K562 (cell line): ENCODE data around the gene CNTN5. TPM values are rescaled to one million over a fixed set of nuclear protein-coding genes. Genes with fewer than 3 reads are reported as not detected.

Source experiments
- ATAC-seq: fragments of 200-7000 bp; cut with Tn5 transposase; 3 replicates; pipeline ENCODE4 v1.9.1; 2020; ENCODE audit warnings: moderate library complexity
- BruUV-seq: library from RNA; stranded (reverse); fragments of 400-500 nt; replicated peaks from 2 replicates; lab custom pipeline; 2021; lab: Mats Ljungman, UMichigan
- CTCF ChIA-PET: fragments of 300-600 bp; formaldehyde crosslinking; extraction: SDS; loops from one replicate; lab custom pipeline; 2021; ENCODE audit warnings: low intra/inter-chr PET ratio; lab: Yijun Ruan, JAX
- POLR2A ChIA-PET: fragments of 300-600, 350-650 bp; sonication (Branson Sonifier 250); formaldehyde crosslinking; extraction: SDS; loops from one replicate; lab custom pipeline; 2021; ENCODE audit warnings: antibody characterized with exemption, inconsistent platforms; lab: Yijun Ruan, JAX
- DNase-seq, 4 experiments: peaks; one replicate each; pipeline versions ENCODE4 v3.0.0 to v3.0.0-alpha.2; 2011 to 2018; ENCODE audit warnings: low spot score in 3 of 4, mixed read lengths in 3 of 4; ENCODE audit errors: extremely low read depth in 1 of 4
- FAIRE-seq: peaks from 2 replicates; lab custom pipeline; 2011; peaks lifted over from hg19 to GRCh38; lab: Jason Lieb, UNC
- H2AFZ ChIP-seq: 2 replicates; pipeline ENCODE4 v1.6.0; 2011; ENCODE audit warnings: low read depth, low read length, control low read depth, inconsistent platforms
- H3K27ac ChIP-seq: fragments of 200-600 bp; 3 replicates; pipeline ENCODE4 v1.8.0; 2011; ENCODE audit warnings: low read depth, mild to moderate bottlenecking, control low read depth, inconsistent platforms, low read length, moderate library complexity, mixed read lengths; ENCODE audit errors: extremely low read depth
- H3K27me3 ChIP-seq, 2 experiments: fragments of 300-600 bp in 1 of 2; 2 replicates in 1 of 2; 3 replicates in 1 of 2; pipeline versions ENCODE4 v1.6.0 to v1.8.0; 2011; ENCODE audit warnings: inconsistent platforms in 2 of 2, low read length in 2 of 2, mild to moderate bottlenecking in 1 of 2, mixed read lengths in 1 of 2, moderate library complexity in 1 of 2; ENCODE audit not compliant: control insufficient read depth in 2 of 2, insufficient read depth in 2 of 2
- H3K36me3 ChIP-seq: fragments of 300-600 bp; 3 replicates; pipeline ENCODE4 v1.8.0; 2011; ENCODE audit warnings: mild to moderate bottlenecking, low read length, inconsistent platforms; ENCODE audit not compliant: control insufficient read depth, insufficient read depth
- H3K4me1 ChIP-seq, 2 experiments: fragments of 200-600 bp in 1 of 2; replicated peaks in 1 of 2; 2 replicates in 1 of 2; 3 replicates in 1 of 2; pipeline versions ENCODE4 v1.5.1 to v1.8.0; 2011; ENCODE audit warnings: inconsistent platforms in 2 of 2, low read length in 2 of 2, mild to moderate bottlenecking in 1 of 2, mixed read lengths in 1 of 2, moderate library complexity in 1 of 2; ENCODE audit not compliant: control insufficient read depth in 2 of 2, insufficient read depth in 2 of 2
- H3K4me2 ChIP-seq: 2 replicates; pipeline ENCODE4 v1.6.1; 2011; ENCODE audit warnings: low read length, control low read depth, inconsistent platforms, mixed read lengths; ENCODE audit not compliant: insufficient read depth
- H3K4me3 ChIP-seq: fragments of 200-600 bp; sonication (generic), shearing (Covaris generic); 2 replicates; pipeline ENCODE4 v1.5.1; 2016; ENCODE audit warnings: control low read depth, inconsistent platforms
- H3K79me2 ChIP-seq: fragments of 200-600 bp; 3 replicates; pipeline ENCODE4 v1.8.0; 2011; ENCODE audit warnings: low read length, inconsistent platforms; ENCODE audit not compliant: control insufficient read depth, insufficient read depth
- H3K9ac ChIP-seq, 2 experiments: 2 replicates each; pipeline versions ENCODE4 v1.6.0 to v1.6.1; 2011; ENCODE audit warnings: low read depth in 2 of 2, low read length in 2 of 2, control low read depth in 1 of 2, inconsistent platforms in 1 of 2, mild to moderate bottlenecking in 1 of 2, mixed read lengths in 1 of 2; ENCODE audit not compliant: insufficient read depth in 1 of 2
- H3K9me1 ChIP-seq: one replicate; pipeline ENCODE4 v1.6.0; 2011; ENCODE audit warnings: inconsistent platforms, mild to moderate bottlenecking, low read length, moderate library complexity; ENCODE audit not compliant: control insufficient read depth, insufficient read depth
- H3K9me3 ChIP-seq: replicated peaks from 2 replicates; pipeline ENCODE4 v1.5.1; 2011; ENCODE audit warnings: low read depth, low read length, inconsistent platforms; ENCODE audit not compliant: control insufficient read depth, insufficient read depth
- H4K20me1 ChIP-seq: replicated peaks from 2 replicates; pipeline ENCODE4 v1.6.1; 2011; ENCODE audit warnings: low read length, inconsistent platforms, mixed read lengths; ENCODE audit not compliant: control insufficient read depth, insufficient read depth
- MLX ChIP-seq, 2 experiments: fragments of 450-650 bp in 1 of 2; sonication (generic) in 1 of 2; formaldehyde crosslinking; conservative IDR thresholded peaks; 2 replicates each; pipeline versions ENCODE4 v1.4.0 to v1.8.1; 2020 to 2022; ENCODE audit warnings: mild to moderate bottlenecking in 1 of 2, missing genetic modification reagents in 1 of 2
- ZKSCAN8 ChIP-seq: fragments of 200-800 bp; sonication (Bioruptor generic); IDR thresholded peaks from 2 replicates; pipeline ENCODE4 v1.6.1; 2016; ENCODE audit warnings: missing genetic modification characterization, missing compliant biosample characterization
- ZNF766 ChIP-seq: fragments of 200-800 bp; sonication (Bioruptor generic); conservative IDR thresholded peaks from 2 replicates; pipeline ENCODE4 v1.6.1; 2016; ENCODE audit warnings: missing genetic modification characterization, missing compliant biosample characterization
- WGBS: fragments of 100-300 bp; shearing (Covaris generic); methylation state at CpG from one replicate; pipeline ENCODE4 v1.1.6; 2016; ENCODE audit warnings: low coverage, mixed read lengths; ENCODE audit not compliant: insufficient coverage; ENCODE audit errors: missing lambda C conversion rate; 5-methylcytosine and 5-hydroxymethylcytosine counted together
- in situ Hi-C: fragments of 300-500 bp; cut with MboI; formaldehyde crosslinking; loops from 4 replicates; pipeline ENCODE4 v1.15.0; 2018; ENCODE audit warnings: inconsistent platforms, mixed read lengths
- intact Hi-C: fragments of 100-400 bp; cut with micrococcal nuclease; formaldehyde crosslinking; loops from 2 replicates; pipeline ENCODE4 v1.14.2; 2022
- polyA plus RNA-seq, 8 experiments: library from polyadenylated mRNA; depleted of rRNA in 4 of 8; stranded (reverse) in 5 of 8; unstranded in 3 of 8; fragments of >200 nt; fragmentation: Nextera tagmentation in 2 of 8; fragmentation: Illumina TruSeq in 1 of 8; extraction: Ambion mirVana in 2 of 8; extraction: Trizol in 1 of 8; gene quantifications; 2 replicates each; pipeline versions ENCODE4 v1.2.1 to v1.2.3, GENCODE V29; 2011 to 2014; ENCODE audit warnings: inconsistent platforms in 1 of 8, missing spikeins in 1 of 8
- total RNA-seq, 7 experiments: library from RNA; depleted of rRNA in 6 of 7; stranded (reverse); fragments of >200 nt in 6 of 7; fragmentation: Illumina TruSeq in 2 of 7; extraction: Trizol in 2 of 7; gene quantifications; 2 replicates each; pipeline versions ENCODE4 v1.2.1 to v1.2.3, GENCODE V29; 2011 to 2021; ENCODE audit warnings: low replicate concordance in 1 of 7
- TF ChIP-seq, protein P1 (sequence below), 2 experiments: fragments of 450-650 bp; IDR thresholded peaks; 2 replicates each; pipeline ENCODE4 v1.6.1; 2016; ENCODE audit warnings: mild to moderate bottlenecking in 2 of 2, borderline replicate concordance in 1 of 2, low read depth in 1 of 2, moderate library complexity in 1 of 2
- TF ChIP-seq, protein P2 (sequence below): fragments of 250-450 bp; sonication (Bioruptor Pico); IDR thresholded peaks from 2 replicates; pipeline ENCODE4 v1.9.0; 2021; ENCODE audit warnings: mild to moderate bottlenecking, inconsistent platforms
- TF ChIP-seq, protein P3 (sequence below): fragments of 250-450 bp; sonication (Bioruptor Pico); IDR thresholded peaks from 2 replicates; pipeline ENCODE4 v1.5.0; 2021

CNTN5 gene
- total and polyA plus RNA-seq, 9 of the 15 experiments (the other 6 are each of a cell fraction or from before 2014, with no cell fraction given): 0.03 TPM; not detected in 8

DNA sequence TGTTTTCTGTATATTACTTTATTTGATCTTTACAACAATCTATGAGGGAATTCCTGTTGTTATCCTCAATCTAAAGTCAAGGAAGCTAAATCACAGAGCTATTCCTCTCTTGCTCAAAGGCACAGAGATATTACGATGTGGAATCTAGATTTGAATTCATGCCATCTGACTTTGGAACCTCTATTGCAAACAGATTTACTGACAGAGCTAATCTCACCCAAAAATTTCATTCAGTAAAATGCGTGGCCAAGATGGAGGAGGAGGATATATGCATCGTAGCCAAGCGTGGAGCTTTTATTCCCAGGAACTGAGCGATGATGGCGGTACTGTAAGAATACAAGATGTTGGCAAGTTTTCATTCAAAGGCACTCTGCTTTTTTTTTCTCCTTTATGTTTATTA, 791.8 kb downstream of the CNTN5 start:
- Histone ChIP-seq H3K79me2 (no peaks in the 10 kb centered on the region), H3K4me1 (no peaks in the 10 kb centered on the region), H3K4me3 (no peak overlapping the region), H3K27ac (no peak overlapping the region), H3K27me3 (no peaks in the 10 kb centered on the region), H3K36me3 (no peaks in the 10 kb centered on the region), H2AFZ (no peak overlapping the region), H3K4me2 (no peak overlapping the region), H3K9me3 (peaks cover 3% of the 10 kb centered on the region; the same call in 1 of the 2 replicates), H4K20me1 (no peaks in the 10 kb centered on the region), H3K9me1 (no peaks in the 10 kb centered on the region), H3K9ac (no peak overlapping the region)
- 0% methylated on average over 6 of the region's 6 CpGs for WGBS
- FAIRE-seq: no peak
- CTCF ChIA-PET: no interaction called here
- in situ Hi-C loops (no loop called here), intact Hi-C loops (no loop called here)
- no peak for DNase-seq
- POLR2A ChIA-PET: no interaction called here
- no peak for ATAC-seq
- no TSS peak for BruUV-seq
- TF ChIP-seq, protein P1, sequence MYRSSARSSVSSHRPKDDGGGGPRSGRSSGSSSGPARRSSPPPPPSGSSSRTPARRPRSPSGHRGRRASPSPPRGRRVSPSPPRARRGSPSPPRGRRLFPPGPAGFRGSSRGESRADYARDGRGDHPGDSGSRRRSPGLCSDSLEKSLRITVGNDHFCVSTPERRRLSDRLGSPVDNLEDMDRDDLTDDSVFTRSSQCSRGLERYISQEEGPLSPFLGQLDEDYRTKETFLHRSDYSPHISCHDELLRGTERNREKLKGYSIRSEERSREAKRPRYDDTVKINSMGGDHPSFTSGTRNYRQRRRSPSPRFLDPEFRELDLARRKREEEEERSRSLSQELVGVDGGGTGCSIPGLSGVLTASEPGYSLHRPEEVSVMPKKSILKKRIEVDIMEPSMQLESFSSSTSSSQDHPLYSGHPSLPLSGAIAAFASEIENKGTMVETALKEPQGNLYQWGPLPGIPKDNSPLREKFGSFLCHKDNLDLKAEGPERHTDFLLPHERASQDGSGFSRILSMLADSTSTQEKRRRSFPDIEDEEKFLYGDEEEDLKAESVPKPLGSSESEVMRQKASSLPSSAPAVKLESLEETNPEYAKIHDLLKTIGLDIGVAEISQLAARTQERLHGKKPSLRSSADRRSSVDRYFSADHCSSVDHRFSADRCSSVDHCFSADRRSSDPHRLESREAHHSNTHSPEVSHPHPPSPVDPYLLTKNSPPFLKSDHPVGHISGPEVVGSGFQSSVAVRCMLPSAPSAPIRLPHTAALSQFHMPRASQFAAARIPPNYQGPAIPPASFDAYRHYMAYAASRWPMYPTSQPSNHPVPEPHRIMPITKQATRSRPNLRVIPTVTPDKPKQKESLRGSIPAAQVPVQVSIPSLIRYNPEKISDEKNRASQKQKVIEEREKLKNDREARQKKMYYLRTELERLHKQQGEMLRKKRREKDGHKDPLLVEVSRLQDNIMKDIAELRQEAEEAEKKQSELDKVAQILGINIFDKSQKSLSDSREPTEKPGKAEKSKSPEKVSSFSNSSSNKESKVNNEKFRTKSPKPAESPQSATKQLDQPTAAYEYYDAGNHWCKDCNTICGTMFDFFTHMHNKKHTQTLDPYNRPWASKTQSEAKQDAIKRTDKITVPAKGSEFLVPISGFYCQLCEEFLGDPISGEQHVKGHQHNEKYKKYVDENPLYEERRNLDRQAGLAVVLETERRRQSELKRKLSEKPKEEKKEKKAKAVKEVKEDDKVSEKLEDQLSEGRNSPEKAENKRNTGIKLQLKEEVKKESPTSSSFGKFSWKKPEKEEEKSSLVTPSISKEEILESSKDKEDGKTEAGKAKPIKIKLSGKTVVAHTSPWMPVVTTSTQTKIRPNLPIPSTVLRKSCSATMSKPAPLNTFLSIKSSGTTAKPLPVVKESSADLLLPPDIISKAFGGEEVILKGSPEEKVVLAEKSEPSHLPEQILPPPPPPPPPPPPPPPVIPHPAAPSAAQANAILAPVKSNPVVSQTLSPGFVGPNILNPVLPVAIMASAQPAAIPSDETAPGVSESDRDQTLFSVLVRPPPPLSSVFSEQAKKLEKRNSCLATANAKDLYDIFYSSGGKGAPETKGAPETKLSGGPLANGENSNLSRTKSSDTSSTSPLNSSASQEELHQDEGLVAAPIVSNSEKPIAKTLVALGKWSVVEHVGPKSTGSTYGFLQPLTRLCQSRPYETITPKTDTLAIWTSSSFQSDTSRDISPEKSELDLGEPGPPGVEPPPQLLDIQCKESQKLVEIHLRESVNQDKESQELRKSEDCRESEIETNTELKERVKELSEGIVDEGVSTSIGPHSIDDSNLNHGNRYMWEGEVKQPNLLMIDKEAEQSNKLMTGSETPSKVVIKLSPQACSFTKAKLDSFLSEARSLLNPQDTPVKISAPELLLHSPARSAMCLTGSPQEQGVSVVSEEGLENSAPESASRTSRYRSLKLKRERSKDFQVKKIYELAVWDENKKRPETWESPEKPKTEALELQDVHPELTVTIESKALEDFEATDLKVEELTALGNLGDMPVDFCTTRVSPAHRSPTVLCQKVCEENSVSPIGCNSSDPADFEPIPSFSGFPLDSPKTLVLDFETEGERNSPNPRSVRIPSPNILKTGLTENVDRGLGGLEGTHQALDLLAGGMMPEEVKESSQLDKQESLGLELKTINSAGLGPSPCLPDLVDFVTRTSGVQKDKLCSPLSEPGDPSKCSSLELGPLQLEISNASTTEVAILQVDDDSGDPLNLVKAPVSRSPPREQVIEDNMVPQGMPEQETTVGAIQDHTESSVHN (IDR thresholded peaks at IDR 0.05; ENCODE audit: borderline replicate concordance in 1 of 2, low read depth in 1 of 2): no peak
- TF ChIP-seq, protein P2, sequence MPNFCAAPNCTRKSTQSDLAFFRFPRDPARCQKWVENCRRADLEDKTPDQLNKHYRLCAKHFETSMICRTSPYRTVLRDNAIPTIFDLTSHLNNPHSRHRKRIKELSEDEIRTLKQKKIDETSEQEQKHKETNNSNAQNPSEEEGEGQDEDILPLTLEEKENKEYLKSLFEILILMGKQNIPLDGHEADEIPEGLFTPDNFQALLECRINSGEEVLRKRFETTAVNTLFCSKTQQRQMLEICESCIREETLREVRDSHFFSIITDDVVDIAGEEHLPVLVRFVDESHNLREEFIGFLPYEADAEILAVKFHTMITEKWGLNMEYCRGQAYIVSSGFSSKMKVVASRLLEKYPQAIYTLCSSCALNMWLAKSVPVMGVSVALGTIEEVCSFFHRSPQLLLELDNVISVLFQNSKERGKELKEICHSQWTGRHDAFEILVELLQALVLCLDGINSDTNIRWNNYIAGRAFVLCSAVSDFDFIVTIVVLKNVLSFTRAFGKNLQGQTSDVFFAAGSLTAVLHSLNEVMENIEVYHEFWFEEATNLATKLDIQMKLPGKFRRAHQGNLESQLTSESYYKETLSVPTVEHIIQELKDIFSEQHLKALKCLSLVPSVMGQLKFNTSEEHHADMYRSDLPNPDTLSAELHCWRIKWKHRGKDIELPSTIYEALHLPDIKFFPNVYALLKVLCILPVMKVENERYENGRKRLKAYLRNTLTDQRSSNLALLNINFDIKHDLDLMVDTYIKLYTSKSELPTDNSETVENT (CRISPR knock-in tag): no peak
- TF ChIP-seq, protein P3, sequence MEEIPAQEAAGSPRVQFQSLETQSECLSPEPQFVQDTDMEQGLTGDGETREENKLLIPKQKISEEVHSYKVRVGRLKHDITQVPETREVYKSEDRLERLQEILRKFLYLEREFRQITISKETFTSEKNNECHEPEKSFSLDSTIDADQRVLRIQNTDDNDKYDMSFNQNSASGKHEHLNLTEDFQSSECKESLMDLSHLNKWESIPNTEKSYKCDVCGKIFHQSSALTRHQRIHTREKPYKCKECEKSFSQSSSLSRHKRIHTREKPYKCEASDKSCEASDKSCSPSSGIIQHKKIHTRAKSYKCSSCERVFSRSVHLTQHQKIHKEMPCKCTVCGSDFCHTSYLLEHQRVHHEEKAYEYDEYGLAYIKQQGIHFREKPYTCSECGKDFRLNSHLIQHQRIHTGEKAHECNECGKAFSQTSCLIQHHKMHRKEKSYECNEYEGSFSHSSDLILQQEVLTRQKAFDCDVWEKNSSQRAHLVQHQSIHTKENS (CRISPR knock-in tag): no peak
- TF ChIP-seq ZNF766 (no peak), MLX (CRISPR knock-in tag; conservative IDR thresholded peaks at IDR 0.05) (no peak), ZKSCAN8 (no peak)
